ENCODE measurements around the gene ABHD11.

Gene ABHD11

GRCh38 chr7:73700581-73701134 is 37.9 kb downstream of the ABHD11 start:
- no peak for DNase-seq

GRCh38 chr7:73700069-73700423 is 38.6 kb downstream of the ABHD11 start:
- no peak for DNase-seq

DNA sequence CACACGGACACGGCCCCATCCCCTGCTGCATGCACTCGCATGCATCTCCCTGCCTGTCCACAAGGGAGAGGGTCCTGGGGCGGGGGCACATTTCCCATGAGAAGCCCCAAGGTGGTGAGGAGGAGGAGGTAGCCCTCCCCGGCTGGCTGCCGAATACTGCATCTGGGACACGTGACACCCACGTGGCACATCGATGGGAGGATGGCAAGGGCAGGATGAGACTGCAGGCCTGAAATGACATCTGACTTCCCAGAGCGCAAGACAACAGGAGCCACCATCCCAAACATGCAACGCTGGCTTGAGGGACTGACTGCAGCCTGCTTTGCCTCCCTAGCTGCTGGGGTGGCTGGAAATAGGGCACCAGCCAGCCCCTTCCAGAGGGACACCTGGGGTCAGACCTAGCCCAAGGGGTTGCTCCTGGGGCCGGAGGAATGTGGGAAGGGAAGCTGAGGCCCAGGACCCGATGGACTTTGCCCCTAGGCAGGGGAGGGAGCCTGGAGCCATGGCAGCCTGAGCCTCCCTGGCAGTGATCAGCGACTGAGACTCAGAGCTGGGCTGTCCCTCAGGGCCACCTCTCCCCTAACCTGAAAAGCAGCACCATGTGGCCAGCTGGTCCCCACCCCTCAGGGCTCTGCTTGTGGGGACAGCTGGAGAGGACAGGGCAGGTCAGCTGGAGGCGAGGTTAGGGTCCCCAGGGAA is 39.1 kb downstream of the ABHD11 start:
- no peak for DNase-seq

DNA sequence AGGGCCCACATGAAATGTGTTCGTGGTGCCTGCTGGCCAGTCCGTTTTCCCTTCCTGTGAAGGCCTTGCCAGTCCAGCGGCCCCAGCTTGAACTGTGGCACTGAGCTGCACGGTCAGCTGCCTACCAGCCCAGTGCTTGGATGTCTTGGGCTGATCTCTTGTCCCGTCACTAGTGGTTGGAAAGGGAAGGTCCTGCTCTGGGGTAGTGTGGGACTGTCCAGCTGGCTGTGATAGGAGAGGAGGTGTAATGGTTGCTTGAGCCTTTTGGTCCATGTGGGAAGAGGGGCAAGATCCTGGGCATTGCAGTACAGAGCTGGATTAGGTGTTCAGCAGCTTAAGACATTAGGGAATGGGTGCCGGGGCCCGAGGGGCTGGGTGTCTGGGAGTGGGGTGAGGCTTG is 40.2 kb downstream of the ABHD11 start:
- DNase-seq: no peak

GRCh38 chr7:73696372-73696771 is 42.2 kb downstream of the ABHD11 start:
- DNase-seq: no peak

DNA sequence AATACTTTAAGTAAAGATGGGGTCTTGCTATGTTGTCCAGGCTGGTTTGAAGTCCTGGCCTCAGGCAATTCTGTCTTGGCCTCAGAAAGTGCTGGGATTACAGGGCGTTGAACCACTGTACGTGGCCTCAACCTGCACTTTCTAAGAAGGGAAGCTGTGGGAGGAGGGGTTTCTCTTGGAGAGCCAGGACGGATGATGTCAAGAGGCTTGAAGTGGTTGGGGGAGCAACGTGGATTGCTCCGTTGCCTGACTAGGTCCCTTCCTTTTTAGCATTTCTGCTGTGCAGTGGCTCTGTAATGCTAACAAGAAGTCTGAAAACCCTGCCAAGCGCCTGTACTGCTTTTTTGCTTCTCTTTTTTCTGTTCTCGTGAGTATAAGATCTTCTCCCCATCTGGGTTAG is 48.0 kb downstream of the ABHD11 start:
- no peak for DNase-seq

DNA sequence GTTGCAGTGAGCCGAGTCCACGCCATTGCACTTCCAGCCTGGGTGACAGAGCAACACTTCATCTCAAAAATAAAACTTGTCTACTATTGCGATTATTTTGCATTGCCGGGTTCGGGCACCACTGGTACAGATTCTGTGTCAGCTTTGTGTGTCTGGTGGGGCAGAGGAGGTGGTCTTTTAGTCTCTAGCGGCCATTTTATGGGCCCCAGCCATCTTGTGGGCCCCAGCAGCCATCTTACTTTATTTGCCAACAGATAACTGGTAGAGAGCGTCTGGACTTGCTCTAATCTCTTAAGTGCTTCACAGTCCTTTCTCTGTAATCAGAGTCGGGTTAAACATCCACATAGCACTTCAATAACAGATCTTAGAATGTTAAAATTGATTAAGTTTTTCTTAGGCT is 50.3 kb downstream of the ABHD11 start:
- no peak for DNase-seq

All from NCI-H187 treated with DMSO at 0.1 percent for 48 hours (cell line).